HCT116 (cell line): Measurements from ENCODE around the gene RBM27. TPM values are rescaled to one million over a fixed set of nuclear protein-coding genes. Genes with fewer than 3 reads are reported as not detected.

Experiments used
- ATAC-seq: fragments of 200-7000 bp; cut with Tn5 transposase; 2 replicates; pipeline ENCODE4 v1.9.1; 2020; ENCODE audit warnings: mild to moderate bottlenecking, moderate library complexity
- BruUV-seq: library from RNA; stranded (reverse); fragments of 400-500 nt; replicated peaks from 2 replicates; lab custom pipeline; 2021; lab: Mats Ljungman, UMichigan
- CTCF ChIA-PET: fragments of 300-600 bp; sonication (Branson Sonifier 250); formaldehyde crosslinking; loops from one replicate; lab custom pipeline; 2021; ENCODE audit warnings: antibody characterized with exemption; lab: Charles Lee
- POLR2A ChIA-PET: fragments of 300-600, 350-600 bp; sonication (Branson Sonifier 250); formaldehyde crosslinking; loops from one replicate; lab custom pipeline; 2021; ENCODE audit warnings: antibody characterized with exemption; lab: Charles Lee
- RAD21 ChIA-PET, 2 experiments: fragments of 300-600 bp; sonication (Branson Sonifier 250); formaldehyde crosslinking; loops; one replicate each; lab custom pipeline; 2023; ENCODE audit warnings: low total read pairs in 2 of 2; ENCODE audit not compliant: uncharacterized antibody in 2 of 2, unreplicated experiment in 2 of 2, low non-redundant PET in 1 of 2; lab: Charles Lee
- DNase-seq: peaks from one replicate; pipeline ENCODE4 v3.0.0-alpha.2; 2010; ENCODE audit warnings: low read depth, low spot score
- H2AFZ ChIP-seq: fragments of 200-600 bp; shearing (Covaris generic), sonication (generic); 2 replicates; pipeline ENCODE4 v1.6.1; 2017; ENCODE audit warnings: low read depth, mixed run types, mixed read lengths, antibody characterized with exemption, low read length; ENCODE audit not compliant: poor library complexity, severe bottlenecking
- H3K27ac ChIP-seq: 2 replicates; pipeline ENCODE4 v1.5.1; 2012; ENCODE audit warnings: low read depth, low read length
- H3K27me3 ChIP-seq: fragments of 200-600 bp; sonication (generic); 2 replicates; pipeline ENCODE4 v1.6.1; 2016; ENCODE audit warnings: mixed run types, low read length, mixed read lengths; ENCODE audit not compliant: insufficient read depth
- H3K36me3 ChIP-seq, 2 experiments: fragments of 200-500 bp in 1 of 2; fragments of 200-600 bp in 1 of 2; sonication (Bioruptor generic) in 1 of 2; sonication (generic) in 1 of 2; 2 replicates each; pipeline versions ENCODE4 v1.5.1 to v1.6.1; 2014 to 2016; ENCODE audit warnings: low read length in 2 of 2, inconsistent platforms in 1 of 2, mixed read lengths in 1 of 2, mixed run types in 1 of 2; ENCODE audit not compliant: insufficient read depth in 2 of 2, control insufficient read depth in 1 of 2
- H3K4me1 ChIP-seq, 2 experiments: fragments of 200-600 bp in 1 of 2; sonication (generic) in 1 of 2; 2 replicates each; pipeline versions ENCODE4 v1.5.1 to v1.6.1; 2012 to 2017; ENCODE audit warnings: low read length in 2 of 2, inconsistent platforms in 1 of 2, mild to moderate bottlenecking in 1 of 2, mixed read lengths in 1 of 2, mixed run types in 1 of 2, moderate library complexity in 1 of 2; ENCODE audit not compliant: insufficient read depth in 2 of 2, control insufficient read depth in 1 of 2
- H3K4me2 ChIP-seq: fragments of 200-600 bp; sonication (generic); 2 replicates; pipeline ENCODE4 v1.6.1; 2017; ENCODE audit warnings: mixed run types, low read length, mixed read lengths
- H3K4me3 ChIP-seq, 2 experiments: fragments of 200-600 bp in 1 of 2; sonication (generic) in 1 of 2; replicated peaks in 1 of 2; 2 replicates each; pipeline ENCODE4 v1.5.1; 2011 to 2016; ENCODE audit warnings: low read length in 2 of 2, control low read depth in 1 of 2, low read depth in 1 of 2, mild to moderate bottlenecking in 1 of 2, mixed read lengths in 1 of 2, mixed run types in 1 of 2
- H3K79me2 ChIP-seq: fragments of 200-600 bp; sonication (generic); 2 replicates; pipeline ENCODE4 v1.6.1; 2017; ENCODE audit warnings: mild to moderate bottlenecking, mixed run types, low read length, moderate library complexity, mixed read lengths; ENCODE audit not compliant: insufficient read depth
- H3K9ac ChIP-seq: fragments of 200-600 bp; sonication (generic); 2 replicates; pipeline ENCODE4 v1.6.1; 2016; ENCODE audit warnings: low read length, mixed read lengths
- H3K9me2 ChIP-seq: fragments of 200-600 bp; sonication (generic), shearing (Covaris generic); 2 replicates; pipeline ENCODE4 v1.6.1; 2017; ENCODE audit warnings: mixed run types, mild to moderate bottlenecking, moderate library complexity; ENCODE audit not compliant: insufficient read depth
- H3K9me3 ChIP-seq, 2 experiments: fragments of 200-500 bp in 1 of 2; fragments of 200-600 bp in 1 of 2; sonication (Bioruptor generic) in 1 of 2; sonication (generic) in 1 of 2; 2 replicates each; pipeline ENCODE4 v1.6.1; 2014 to 2017; ENCODE audit warnings: low read length in 2 of 2, mixed read lengths in 2 of 2, inconsistent platforms in 1 of 2, low read depth in 1 of 2, mild to moderate bottlenecking in 1 of 2, mixed run types in 1 of 2, moderate library complexity in 1 of 2; ENCODE audit not compliant: control insufficient read depth in 1 of 2, insufficient read depth in 1 of 2
- H4K20me1 ChIP-seq: fragments of 200-600 bp; sonication (generic), shearing (Covaris generic); 2 replicates; pipeline ENCODE4 v1.6.1; 2017; ENCODE audit warnings: mixed run types, mild to moderate bottlenecking, moderate library complexity; ENCODE audit not compliant: insufficient read depth
- ATF3 ChIP-seq: IDR thresholded peaks from 2 replicates; pipeline ENCODE4 v1.6.1; 2012
- CBX3 ChIP-seq: IDR thresholded peaks from 2 replicates; pipeline ENCODE4 v1.6.1; 2012; ENCODE audit warnings: low read depth
- CEBPB ChIP-seq: IDR thresholded peaks from 2 replicates; pipeline ENCODE4 v1.6.1; 2012; ENCODE audit warnings: low read depth
- EGR1 ChIP-seq: IDR thresholded peaks from 2 replicates; pipeline ENCODE4 v1.6.1; 2012; ENCODE audit warnings: low read depth
- EZH2 ChIP-seq: fragments of 200-600 bp; sonication (generic); IDR thresholded peaks from 2 replicates; pipeline ENCODE4 v1.6.1; 2017; ENCODE audit warnings: antibody characterized with exemption, mixed run types
- EZH2phosphoT487 ChIP-seq: fragments of 200-600 bp; IDR thresholded peaks from 2 replicates; pipeline ENCODE4 v1.6.1; 2018; ENCODE audit warnings: antibody characterized with exemption, borderline replicate concordance
- POLR2A ChIP-seq: IDR thresholded peaks from 2 replicates; pipeline ENCODE4 v1.7.0; 2011; ENCODE audit warnings: borderline replicate concordance; ENCODE audit not compliant: insufficient read depth, insufficient read length; ENCODE audit errors: extremely low read depth
- POLR2AphosphoS5 ChIP-seq: IDR thresholded peaks from 2 replicates; pipeline ENCODE4 v1.6.1; 2011; ENCODE audit warnings: mild to moderate bottlenecking, low read depth, low read length, moderate library complexity
- SIN3A ChIP-seq: IDR thresholded peaks from 2 replicates; pipeline ENCODE4 v1.6.1; 2012; ENCODE audit warnings: low read depth
- SRF ChIP-seq: IDR thresholded peaks from 2 replicates; pipeline ENCODE4 v1.6.1; 2012; ENCODE audit warnings: low read depth
- ZBTB33 ChIP-seq: IDR thresholded peaks from 2 replicates; pipeline ENCODE4 v1.6.1; 2011; ENCODE audit warnings: mild to moderate bottlenecking, low read length, moderate library complexity; ENCODE audit not compliant: insufficient replicate concordance; ENCODE audit errors: extremely low read depth
- ZFX ChIP-seq: fragments of 450-650 bp; IDR thresholded peaks from 2 replicates; pipeline ENCODE4 v1.6.1; 2017
- ZNF274 ChIP-seq: fragments of 200-500 bp; sonication (Bioruptor generic); IDR thresholded peaks from 2 replicates; pipeline ENCODE4 v1.6.1; 2014; ENCODE audit warnings: mild to moderate bottlenecking, low read depth, low read length, inconsistent platforms
- intact Hi-C: fragments of 100-400 bp; cut with micrococcal nuclease; formaldehyde crosslinking; loops from 2 replicates; pipeline ENCODE4 v1.10.0; 2022
- total RNA-seq: library from RNA; stranded (reverse); gene quantifications from one replicate; pipeline ENCODE4 v1.2.1, GENCODE V29; 2021; ENCODE audit not compliant: unreplicated experiment
- TF ChIP-seq, protein P1 (sequence below): IDR thresholded peaks from 2 replicates; pipeline ENCODE4 v1.6.1; 2012
- TF ChIP-seq, protein P2 (sequence below): IDR thresholded peaks from 2 replicates; pipeline ENCODE4 v1.6.1; 2012; ENCODE audit warnings: low read depth

The RBM27 gene
- total RNA-seq, 1 experiment from 2014 or later: 15.2 TPM

- H3K4me2 ChIP-seq: no peak overlapping the region
- intact Hi-C loops: no loop called here
- ATAC-seq (no peak), DNase-seq (no peak)
- H3K4me3 ChIP-seq: no peak overlapping the region
- H3K79me2 ChIP-seq: peaks cover 70% of the 10 kb centered on the region
- no peak overlapping the region for H3K27ac ChIP-seq
- ChIA-PET POLR2A (no interaction called here), RAD21 (no interaction called here), CTCF (no interaction called here)
- no peaks in the 10 kb centered on the region for H3K27me3 ChIP-seq
- H3K4me1 ChIP-seq: peaks cover 2 to 11% of the 10 kb centered on the region in 2 experiments; a peak in 3 of 4 replicates
- H4K20me1 ChIP-seq: no peaks in the 10 kb centered on the region
- TF ChIP-seq SIN3A: no peak
- no peak for TF ChIP-seq EGR1
- no peak for TF ChIP-seq CEBPB
- no peak for TF ChIP-seq POLR2A
- no peak for TF ChIP-seq ATF3
- no peak for TF ChIP-seq ZFX
- TF ChIP-seq, protein P1, sequence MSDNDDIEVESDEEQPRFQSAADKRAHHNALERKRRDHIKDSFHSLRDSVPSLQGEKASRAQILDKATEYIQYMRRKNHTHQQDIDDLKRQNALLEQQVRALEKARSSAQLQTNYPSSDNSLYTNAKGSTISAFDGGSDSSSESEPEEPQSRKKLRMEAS: no peak
- no peak for TF ChIP-seq CBX3
- no peak for TF ChIP-seq ZNF274
- TF ChIP-seq EZH2phosphoT487: no peak
- TF ChIP-seq EZH2: no peak
- TF ChIP-seq, protein P2, sequence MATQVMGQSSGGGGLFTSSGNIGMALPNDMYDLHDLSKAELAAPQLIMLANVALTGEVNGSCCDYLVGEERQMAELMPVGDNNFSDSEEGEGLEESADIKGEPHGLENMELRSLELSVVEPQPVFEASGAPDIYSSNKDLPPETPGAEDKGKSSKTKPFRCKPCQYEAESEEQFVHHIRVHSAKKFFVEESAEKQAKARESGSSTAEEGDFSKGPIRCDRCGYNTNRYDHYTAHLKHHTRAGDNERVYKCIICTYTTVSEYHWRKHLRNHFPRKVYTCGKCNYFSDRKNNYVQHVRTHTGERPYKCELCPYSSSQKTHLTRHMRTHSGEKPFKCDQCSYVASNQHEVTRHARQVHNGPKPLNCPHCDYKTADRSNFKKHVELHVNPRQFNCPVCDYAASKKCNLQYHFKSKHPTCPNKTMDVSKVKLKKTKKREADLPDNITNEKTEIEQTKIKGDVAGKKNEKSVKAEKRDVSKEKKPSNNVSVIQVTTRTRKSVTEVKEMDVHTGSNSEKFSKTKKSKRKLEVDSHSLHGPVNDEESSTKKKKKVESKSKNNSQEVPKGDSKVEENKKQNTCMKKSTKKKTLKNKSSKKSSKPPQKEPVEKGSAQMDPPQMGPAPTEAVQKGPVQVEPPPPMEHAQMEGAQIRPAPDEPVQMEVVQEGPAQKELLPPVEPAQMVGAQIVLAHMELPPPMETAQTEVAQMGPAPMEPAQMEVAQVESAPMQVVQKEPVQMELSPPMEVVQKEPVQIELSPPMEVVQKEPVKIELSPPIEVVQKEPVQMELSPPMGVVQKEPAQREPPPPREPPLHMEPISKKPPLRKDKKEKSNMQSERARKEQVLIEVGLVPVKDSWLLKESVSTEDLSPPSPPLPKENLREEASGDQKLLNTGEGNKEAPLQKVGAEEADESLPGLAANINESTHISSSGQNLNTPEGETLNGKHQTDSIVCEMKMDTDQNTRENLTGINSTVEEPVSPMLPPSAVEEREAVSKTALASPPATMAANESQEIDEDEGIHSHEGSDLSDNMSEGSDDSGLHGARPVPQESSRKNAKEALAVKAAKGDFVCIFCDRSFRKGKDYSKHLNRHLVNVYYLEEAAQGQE: no peak
- no peak for TF ChIP-seq POLR2AphosphoS5
- TF ChIP-seq ZBTB33: no peak
- TF ChIP-seq SRF: no peak
- no peaks in the 10 kb centered on the region for H3K9me3 ChIP-seq
- no peak overlapping the region for H3K9ac ChIP-seq
- H3K36me3 ChIP-seq: peaks cover 4 to 18% of the 10 kb centered on the region in 2 experiments; a peak in 2 of 4 replicates
- no TSS peak for BruUV-seq
- no peak overlapping the region for H2AFZ ChIP-seq
- no peaks in the 10 kb centered on the region for H3K9me2 ChIP-seq
Observed at GRCh38 chr5:146176805-146177204, 26.6 kb upstream of the RBM27 start.
